ENCODE measurements around the gene RSPRY1.
"Not testable (repeated sequence)": the region's sequence is repeated elsewhere in the genome, so short reads cannot be mapped to it uniquely, and the experiment has no call there.

RSPRY1 gene

GRCh38 chr16:57275946-57276345 lies 89.8 kb downstream of the RSPRY1 start:
- H3K9ac ChIP-seq (ENCODE audit: low read depth, low read length); H3K9me3 ChIP-seq (ENCODE audit: control insufficient read depth, insufficient read depth, low read length): not testable (repeated sequence)

GRCh38 chr16:57276596-57276995 lies 90.5 kb downstream of the RSPRY1 start:
- H3K9ac ChIP-seq (ENCODE audit: low read depth, low read length), result no peak overlapping the region
- H3K27me3 ChIP-seq (ENCODE audit: control insufficient read depth, insufficient read depth, low read length), result no peaks in the 10 kb centered on the region

More at GRCh38 chr16:57275946-57276345, 89.8 kb downstream of the RSPRY1 start:
- H3K4me3 ChIP-seq (ENCODE audit: low read depth, low read length); H3K27me3 ChIP-seq (ENCODE audit: control insufficient read depth, insufficient read depth, low read length); H3K4me1 ChIP-seq (ENCODE audit: control insufficient read depth, insufficient read depth, low read length); H3K36me3 ChIP-seq (ENCODE audit: control insufficient read depth, insufficient read depth, low read length): not testable (repeated sequence)

DNA sequence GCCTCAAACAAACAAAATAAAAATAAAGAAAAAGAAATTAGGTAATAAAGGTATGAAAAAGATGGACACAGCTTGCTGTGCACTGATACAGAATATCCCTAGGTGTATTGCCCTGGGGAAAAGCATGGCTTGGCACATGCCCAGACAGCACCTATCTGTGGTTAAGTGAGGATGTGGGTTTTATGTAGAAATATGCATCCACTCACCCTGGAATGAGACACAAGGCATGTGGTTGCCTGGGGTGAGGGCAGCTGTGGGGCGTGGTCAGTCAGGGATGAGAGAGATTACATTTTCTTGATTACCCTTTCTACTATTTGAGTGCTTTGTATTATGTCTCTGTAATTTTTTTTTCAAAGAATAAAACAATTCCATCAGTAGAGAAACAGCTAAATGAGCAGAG lies 91.5 kb downstream of the RSPRY1 start:
- Histone ChIP-seq H3K4me3 (ENCODE audit: low read depth, low read length) (no peak overlapping the region), H3K36me3 (ENCODE audit: control insufficient read depth, insufficient read depth, low read length) (no peaks in the 10 kb centered on the region), H3K27me3 (ENCODE audit: control insufficient read depth, insufficient read depth, low read length) (peaks cover 9% of the 10 kb centered on the region), H3K4me1 (ENCODE audit: control insufficient read depth, insufficient read depth, low read length) (peaks cover 4% of the 10 kb centered on the region), H3K9me3 (ENCODE audit: control insufficient read depth, insufficient read depth, low read length) (no peaks in the 10 kb centered on the region), H3K9ac (ENCODE audit: low read depth, low read length) (no peak overlapping the region)

More at GRCh38 chr16:57276596-57276995, 90.5 kb downstream of the RSPRY1 start:
- Histone ChIP-seq H3K4me3 (ENCODE audit: low read depth, low read length) (no peak overlapping the region), H3K9me3 (ENCODE audit: control insufficient read depth, insufficient read depth, low read length) (no peaks in the 10 kb centered on the region), H3K4me1 (ENCODE audit: control insufficient read depth, insufficient read depth, low read length) (peaks cover 4% of the 10 kb centered on the region), H3K36me3 (ENCODE audit: control insufficient read depth, insufficient read depth, low read length) (no peaks in the 10 kb centered on the region)

DNA sequence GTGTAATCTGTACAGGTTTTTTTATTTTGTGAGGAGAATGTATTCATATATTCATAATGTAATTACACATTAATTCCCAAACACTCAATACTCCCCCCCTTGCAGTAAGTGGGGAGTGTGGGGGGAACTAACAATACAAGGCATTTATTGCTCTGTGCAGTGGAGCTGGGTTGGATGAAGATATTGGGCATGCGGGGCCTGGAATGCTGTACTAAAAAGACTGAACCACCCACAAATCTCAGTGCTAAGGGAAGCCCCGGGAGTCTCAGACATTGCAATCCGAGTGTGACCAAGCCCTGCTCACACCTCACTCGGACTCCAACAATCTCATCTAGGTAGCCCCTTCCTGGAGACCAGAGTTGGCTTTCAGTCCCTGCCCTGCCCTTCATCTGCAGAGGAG lies 92.4 kb downstream of the RSPRY1 start:
- no peak overlapping the region for H3K9ac ChIP-seq (ENCODE audit: low read depth, low read length)
- no peaks in the 10 kb centered on the region for H3K9me3 ChIP-seq (ENCODE audit: control insufficient read depth, insufficient read depth, low read length)
- peaks cover 4% of the 10 kb centered on the region for H3K4me1 ChIP-seq (ENCODE audit: control insufficient read depth, insufficient read depth, low read length)
- no peaks in the 10 kb centered on the region for H3K36me3 ChIP-seq (ENCODE audit: control insufficient read depth, insufficient read depth, low read length)
- no peak overlapping the region for H3K4me3 ChIP-seq (ENCODE audit: low read depth, low read length)
- H3K27me3 ChIP-seq (ENCODE audit: control insufficient read depth, insufficient read depth, low read length), result peaks cover 18% of the 10 kb centered on the region

DNA sequence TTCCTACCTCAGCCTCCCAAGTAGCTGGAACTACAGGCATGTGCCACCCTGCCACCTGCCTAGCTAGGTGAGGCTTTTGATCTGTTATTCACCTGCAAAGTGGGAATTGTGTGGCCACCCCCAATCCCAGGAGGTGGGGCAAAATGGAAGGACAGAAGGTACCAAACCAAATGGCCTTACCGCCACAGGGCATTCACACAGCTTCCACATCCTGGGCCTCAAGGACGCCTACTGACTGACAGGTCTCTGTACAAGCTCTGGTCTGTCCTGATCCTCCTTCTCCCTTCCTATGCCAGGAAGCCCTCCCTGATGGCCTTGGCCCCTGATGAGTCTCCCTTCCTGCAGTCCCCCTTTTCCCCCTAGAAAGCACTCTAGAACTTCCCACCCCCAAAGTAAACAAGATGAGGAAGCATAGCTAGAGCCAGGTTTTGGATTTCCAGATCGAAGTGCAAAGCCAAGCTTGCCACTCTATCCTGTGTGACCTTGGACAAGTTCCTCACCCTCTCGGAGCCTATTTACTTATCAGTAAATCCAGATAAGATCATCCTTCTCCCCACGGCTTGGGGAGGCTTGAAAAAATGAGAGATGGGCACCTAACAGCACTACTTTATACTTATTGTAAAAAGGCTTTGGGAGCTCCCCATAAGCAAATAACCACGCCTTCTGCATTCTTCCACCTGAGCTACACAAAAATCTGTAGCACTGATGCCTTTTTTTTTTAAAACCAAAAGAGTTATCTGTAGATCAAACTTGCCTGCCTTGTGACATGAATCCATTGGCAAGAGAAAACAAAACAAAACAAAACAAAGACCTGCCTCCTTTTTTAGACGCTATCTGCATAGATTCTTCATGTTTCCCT lies 93.9 kb downstream of the RSPRY1 start:
- Histone ChIP-seq H3K36me3 (ENCODE audit: control insufficient read depth, insufficient read depth, low read length) (no peaks in the 10 kb centered on the region), H3K27me3 (ENCODE audit: control insufficient read depth, insufficient read depth, low read length) (peaks cover 29% of the 10 kb centered on the region), H3K4me1 (ENCODE audit: control insufficient read depth, insufficient read depth, low read length) (peaks cover 4% of the 10 kb centered on the region), H3K9me3 (ENCODE audit: control insufficient read depth, insufficient read depth, low read length) (no peaks in the 10 kb centered on the region), H3K9ac (ENCODE audit: low read depth, low read length) (no peak overlapping the region), H3K4me3 (ENCODE audit: low read depth, low read length) (no peak overlapping the region)

- H3K9ac ChIP-seq (ENCODE audit: low read depth, low read length), result no peak overlapping the region
Observed at GRCh38 chr16:57281791-57282190, 95.7 kb downstream of the RSPRY1 start.

GRCh38 chr16:57282510-57283213 lies 96.5 kb downstream of the RSPRY1 start:
- Histone ChIP-seq H3K4me1 (ENCODE audit: control insufficient read depth, insufficient read depth, low read length) (peaks cover 2% of the 10 kb centered on the region), H3K4me3 (ENCODE audit: low read depth, low read length) (no peak overlapping the region), H3K9ac (ENCODE audit: low read depth, low read length) (no peak overlapping the region)

More at GRCh38 chr16:57281791-57282190, 95.7 kb downstream of the RSPRY1 start:
- H3K4me1 ChIP-seq (ENCODE audit: control insufficient read depth, insufficient read depth, low read length), result peaks cover 4% of the 10 kb centered on the region
- H3K9me3 ChIP-seq (ENCODE audit: control insufficient read depth, insufficient read depth, low read length), result no peaks in the 10 kb centered on the region
- no peak overlapping the region for H3K4me3 ChIP-seq (ENCODE audit: low read depth, low read length)
- peaks cover 36% of the 10 kb centered on the region for H3K27me3 ChIP-seq (ENCODE audit: control insufficient read depth, insufficient read depth, low read length)
- no peaks in the 10 kb centered on the region for H3K36me3 ChIP-seq (ENCODE audit: control insufficient read depth, insufficient read depth, low read length)

GRCh38 chr16:57283214-57283958 lies 97.3 kb downstream of the RSPRY1 start:
- no peaks in the 10 kb centered on the region for H3K36me3 ChIP-seq (ENCODE audit: control insufficient read depth, insufficient read depth, low read length)
- no peaks in the 10 kb centered on the region for H3K9me3 ChIP-seq (ENCODE audit: control insufficient read depth, insufficient read depth, low read length)
- no peak overlapping the region for H3K9ac ChIP-seq (ENCODE audit: low read depth, low read length)
- H3K27me3 ChIP-seq (ENCODE audit: control insufficient read depth, insufficient read depth, low read length), result peaks cover 36% of the 10 kb centered on the region
- H3K4me3 ChIP-seq (ENCODE audit: low read depth, low read length), result peak overlapping the region; percentile 68
- H3K4me1 ChIP-seq (ENCODE audit: control insufficient read depth, insufficient read depth, low read length), result peaks cover 2% of the 10 kb centered on the region

More at GRCh38 chr16:57282510-57283213, 96.5 kb downstream of the RSPRY1 start:
- H3K27me3 ChIP-seq (ENCODE audit: control insufficient read depth, insufficient read depth, low read length), result peaks cover 36% of the 10 kb centered on the region
- no peaks in the 10 kb centered on the region for H3K36me3 ChIP-seq (ENCODE audit: control insufficient read depth, insufficient read depth, low read length)
- H3K9me3 ChIP-seq (ENCODE audit: control insufficient read depth, insufficient read depth, low read length), result no peaks in the 10 kb centered on the region

GRCh38 chr16:57283959-57284208 lies 97.8 kb downstream of the RSPRY1 start:
- H3K9ac ChIP-seq (ENCODE audit: low read depth, low read length), result peak overlapping the region; percentile 37
- peaks cover 36% of the 10 kb centered on the region for H3K27me3 ChIP-seq (ENCODE audit: control insufficient read depth, insufficient read depth, low read length)

DNA sequence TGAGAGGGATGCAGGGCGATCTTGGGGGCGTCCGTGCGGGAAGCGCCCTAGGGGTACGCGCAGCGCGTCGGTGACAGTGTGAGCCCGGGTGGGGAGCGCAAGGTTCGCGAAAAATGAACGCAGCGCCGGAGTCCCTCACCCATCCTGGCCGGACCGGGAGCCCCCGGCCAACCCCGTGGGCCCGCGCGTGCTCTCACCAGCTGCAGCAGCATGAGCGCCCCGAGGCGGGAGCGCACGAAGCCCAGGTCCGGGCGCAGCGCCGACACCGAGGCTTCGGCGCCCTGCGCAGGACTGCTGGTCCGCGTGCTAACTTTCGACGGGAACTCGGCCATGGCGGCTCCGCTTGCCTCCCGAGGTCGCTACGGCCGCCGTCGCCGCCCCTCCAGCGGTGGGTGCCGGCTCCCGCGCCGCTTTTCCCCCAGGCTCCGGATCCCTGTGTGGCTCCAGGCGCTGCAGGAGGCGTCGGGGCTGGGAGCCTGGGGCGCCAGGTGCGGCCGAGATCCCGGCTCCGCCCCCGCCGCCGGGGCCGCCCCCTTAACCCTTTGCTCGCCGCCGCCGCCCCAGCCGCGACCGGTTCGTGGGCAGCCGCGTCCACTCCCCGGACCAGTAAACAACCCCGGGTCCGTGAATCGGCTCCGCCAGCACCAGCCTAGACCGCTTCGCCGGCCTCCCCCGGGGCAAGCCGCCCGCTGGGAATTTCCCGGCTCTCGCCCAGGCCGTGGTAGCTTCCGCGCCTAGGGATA lies 98.3 kb downstream of the RSPRY1 start, which contains the start of gene PLLP:
Gene PLLP, minus strand, starts transcription at position 464 of the 743 bp plus-strand sequence. Its CDS starts 132 bp downstream, at position 332.
- Histone ChIP-seq H3K9me3 (ENCODE audit: control insufficient read depth, insufficient read depth, low read length) (no peaks in the 10 kb centered on the region), H3K4me3 (ENCODE audit: low read depth, low read length) (peak within 1 kb of the TSS; percentile 68), H3K4me1 (ENCODE audit: control insufficient read depth, insufficient read depth, low read length) (peaks cover 2% of the 10 kb centered on the region), H3K9ac (ENCODE audit: low read depth, low read length) (peak within 1 kb of the TSS; percentile 54), H3K27me3 (ENCODE audit: control insufficient read depth, insufficient read depth, low read length) (peaks cover 36% of the 10 kb centered on the region), H3K36me3 (ENCODE audit: control insufficient read depth, insufficient read depth, low read length) (no peaks in the 10 kb centered on the region)

More at GRCh38 chr16:57283959-57284208, 97.8 kb downstream of the RSPRY1 start:
- H3K4me1 ChIP-seq (ENCODE audit: control insufficient read depth, insufficient read depth, low read length), result peaks cover 2% of the 10 kb centered on the region
- no peaks in the 10 kb centered on the region for H3K9me3 ChIP-seq (ENCODE audit: control insufficient read depth, insufficient read depth, low read length)
- peak overlapping the region; percentile 68 for H3K4me3 ChIP-seq (ENCODE audit: low read depth, low read length)
- H3K36me3 ChIP-seq (ENCODE audit: control insufficient read depth, insufficient read depth, low read length), result no peaks in the 10 kb centered on the region

GRCh38 chr16:57284952-57285363 lies 98.8 kb downstream of the RSPRY1 start:
- Histone ChIP-seq H3K27me3 (ENCODE audit: control insufficient read depth, insufficient read depth, low read length) (peaks cover 36% of the 10 kb centered on the region), H3K4me1 (ENCODE audit: control insufficient read depth, insufficient read depth, low read length) (peaks cover 2% of the 10 kb centered on the region), H3K4me3 (ENCODE audit: low read depth, low read length) (peak overlapping the region; percentile 68), H3K9ac (ENCODE audit: low read depth, low read length) (peak overlapping the region; percentile 54), H3K9me3 (ENCODE audit: control insufficient read depth, insufficient read depth, low read length) (no peaks in the 10 kb centered on the region), H3K36me3 (ENCODE audit: control insufficient read depth, insufficient read depth, low read length) (no peaks in the 10 kb centered on the region)
